Measurements from ENCODE around the gene SYNPO2.
A peak's percentile ranks its signal among the peaks of the same experiment; 100 is the strongest.

SYNPO2 gene

GRCh38 chr4:118935819-118936218, 47.2 kb downstream of the SYNPO2 start:
- DNase-seq, result no peak

DNA sequence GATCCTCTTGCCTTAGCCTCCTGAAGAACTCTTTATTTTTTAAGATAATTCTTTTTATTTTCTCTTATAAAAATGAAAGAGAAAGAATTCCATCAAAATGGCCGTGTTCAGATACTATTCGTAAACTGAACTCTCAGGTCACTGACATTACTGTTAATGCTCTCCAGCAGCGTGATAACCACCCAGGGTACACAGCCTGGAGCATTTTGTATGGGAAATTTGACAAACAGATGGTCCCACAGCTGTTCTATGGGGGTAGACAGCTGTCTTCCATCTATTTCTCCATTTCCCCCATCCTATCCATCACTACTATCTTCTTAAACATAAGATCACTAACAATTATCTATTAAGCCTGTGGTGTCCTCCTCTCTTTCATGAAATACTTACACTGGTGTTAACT, 47.8 kb downstream of the SYNPO2 start:
- DNase-seq, result no peak

- DNase-seq, result no peak
Measured at GRCh38 chr4:118939169-118939783, 50.6 kb downstream of the SYNPO2 start.

DNA sequence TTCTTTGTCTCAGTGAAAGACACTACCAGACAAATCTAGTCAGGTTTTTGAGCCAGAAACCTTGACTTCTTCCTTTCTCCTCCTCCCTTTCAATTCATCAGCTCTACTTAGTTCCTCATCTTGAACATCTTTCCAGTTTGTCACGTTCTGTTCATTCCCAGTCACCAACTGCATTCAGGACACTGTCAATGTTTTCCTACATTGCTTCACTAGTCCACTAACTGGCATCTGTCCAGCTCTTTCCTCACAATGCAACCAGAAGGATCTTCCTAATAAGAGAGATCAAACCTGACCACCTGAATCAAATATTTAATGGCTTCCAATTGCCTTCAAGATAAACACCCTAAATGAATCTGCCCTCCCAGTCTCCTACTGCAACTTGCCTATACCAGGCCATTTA, 52.5 kb downstream of the SYNPO2 start:
- DNase-seq, result no peak

DNA sequence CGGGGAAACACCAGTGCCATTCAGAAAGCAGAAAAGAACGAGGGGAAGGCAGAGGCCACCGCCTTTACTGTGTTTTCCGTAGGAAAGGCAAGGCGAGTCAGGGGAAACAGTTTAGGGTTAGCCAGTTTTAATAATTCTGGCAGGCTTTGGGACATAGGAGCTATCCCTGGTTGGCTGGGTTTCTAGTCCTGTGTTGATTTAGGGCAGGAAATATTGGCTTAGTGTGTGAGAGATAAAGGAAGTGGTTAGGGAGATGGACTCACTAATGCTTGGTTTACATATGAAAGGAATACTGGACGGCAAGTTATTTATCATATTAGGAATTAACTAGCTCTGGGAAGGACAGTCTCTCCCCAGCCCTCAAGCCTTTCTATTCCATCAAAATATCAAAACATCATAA, 53.1 kb downstream of the SYNPO2 start:
- no peak for DNase-seq

- no peak for DNase-seq
Measured at GRCh38 chr4:118942465-118942864, 53.8 kb downstream of the SYNPO2 start.

- no peak for DNase-seq
Measured at GRCh38 chr4:118947095-118947494, 58.4 kb downstream of the SYNPO2 start.

DNA sequence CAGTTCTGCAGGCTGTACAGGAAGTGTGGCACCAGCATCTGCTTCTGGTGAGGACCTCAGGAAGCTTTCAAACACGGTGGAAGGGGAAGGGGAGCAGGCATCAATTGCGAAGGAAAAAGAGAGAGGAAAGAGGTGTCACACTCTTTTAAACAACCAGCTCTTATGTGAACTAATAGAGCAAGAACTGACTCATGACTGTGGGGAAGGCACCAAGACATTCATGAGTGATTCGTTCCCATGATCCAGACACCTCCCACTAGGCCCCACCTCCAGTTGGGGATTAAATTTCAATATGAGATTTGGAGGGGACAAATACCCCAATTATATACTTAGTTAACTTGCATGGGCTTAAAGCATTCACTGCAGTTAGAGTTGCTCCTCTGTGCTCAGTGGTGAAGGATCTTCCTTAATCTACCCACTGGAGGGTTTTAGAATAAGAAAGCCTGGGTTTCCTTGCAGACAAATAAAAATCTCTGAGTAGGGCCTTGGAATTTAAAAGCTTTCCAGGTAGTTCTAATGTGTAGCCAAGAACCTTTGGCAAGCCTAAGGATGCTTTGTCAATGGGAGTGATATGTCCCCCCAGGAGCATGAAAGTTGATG, 60.0 kb downstream of the SYNPO2 start:
- DNase-seq, result no peak

- DNase-seq, result no peak
Measured at GRCh38 chr4:118950224-118950623, 61.6 kb downstream of the SYNPO2 start.

DNA sequence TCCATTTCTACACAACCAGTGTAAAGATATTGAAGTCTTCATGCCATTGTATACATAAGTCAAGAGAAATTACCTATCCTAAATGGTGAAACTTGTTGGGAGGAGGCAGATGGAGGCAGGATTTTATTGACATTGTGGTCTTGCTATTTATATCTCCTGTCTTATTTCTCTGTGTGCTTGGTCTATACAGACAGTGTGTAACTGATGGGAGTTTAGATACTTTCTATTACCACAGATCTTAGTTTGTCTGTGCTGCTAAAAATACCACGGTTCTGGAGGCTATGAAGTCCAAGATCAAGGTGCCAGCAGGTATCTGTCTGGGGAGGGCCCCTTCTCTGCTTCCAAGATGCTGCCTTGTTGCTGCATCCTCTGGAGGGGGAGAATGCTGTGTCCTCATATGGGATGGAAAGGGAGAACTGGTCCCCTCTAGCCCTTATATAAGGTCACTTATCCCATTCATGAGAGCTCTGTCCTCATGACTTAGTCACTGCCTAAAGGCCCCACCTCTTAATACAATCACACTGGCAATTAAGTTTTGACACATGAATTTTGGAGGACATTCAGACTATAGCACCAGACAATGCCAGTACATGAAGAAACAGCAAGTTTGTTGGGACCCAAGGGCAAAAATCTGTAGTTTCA, 62.4 kb downstream of the SYNPO2 start:
- DNase-seq, result no peak

DNA sequence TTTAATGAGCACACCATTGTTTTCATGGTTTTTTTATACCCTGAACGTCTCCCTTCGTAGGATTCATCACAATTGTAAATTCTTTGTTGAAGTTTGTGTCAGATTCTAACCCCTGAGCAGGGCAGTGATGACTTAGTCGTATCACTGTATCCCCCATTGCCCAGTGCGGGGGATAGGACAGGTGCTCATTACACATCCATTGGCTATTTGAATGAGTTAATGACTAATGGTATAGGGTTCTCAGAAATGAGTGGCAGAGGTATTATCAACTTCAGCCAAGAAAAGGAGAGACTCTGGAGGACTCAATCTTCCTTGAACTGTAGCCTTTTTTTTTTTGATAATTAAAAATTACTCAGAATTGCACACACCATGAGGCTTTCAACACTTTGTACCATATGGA, 64.6 kb downstream of the SYNPO2 start:
- DNase-seq, result no peak

DNA sequence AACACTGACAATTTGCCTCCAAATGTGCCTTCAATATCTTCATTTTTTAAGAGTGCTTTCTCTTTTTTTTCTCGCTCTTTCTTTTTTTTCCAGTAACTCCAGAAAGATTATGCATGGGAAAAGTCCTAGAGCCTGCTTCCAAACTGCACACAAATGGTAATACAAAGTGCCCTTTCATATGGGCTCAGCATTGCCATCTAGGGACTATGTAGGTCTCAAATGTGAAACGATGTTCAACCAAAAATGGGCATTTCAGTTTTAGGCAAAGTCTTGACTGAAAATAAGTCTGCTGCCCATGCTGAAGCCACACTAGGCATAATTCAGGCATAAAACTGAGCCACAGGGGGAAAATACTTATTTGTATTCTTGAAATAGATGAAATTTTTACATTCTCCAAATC, 65.6 kb downstream of the SYNPO2 start:
- DNase-seq, result no peak

GRCh38 chr4:118955515-118955914, 66.9 kb downstream of the SYNPO2 start:
- DNase-seq, result no peak

GRCh38 chr4:118957722-118958445, 69.2 kb downstream of the SYNPO2 start:
- peak; percentile 1 for DNase-seq

DNA sequence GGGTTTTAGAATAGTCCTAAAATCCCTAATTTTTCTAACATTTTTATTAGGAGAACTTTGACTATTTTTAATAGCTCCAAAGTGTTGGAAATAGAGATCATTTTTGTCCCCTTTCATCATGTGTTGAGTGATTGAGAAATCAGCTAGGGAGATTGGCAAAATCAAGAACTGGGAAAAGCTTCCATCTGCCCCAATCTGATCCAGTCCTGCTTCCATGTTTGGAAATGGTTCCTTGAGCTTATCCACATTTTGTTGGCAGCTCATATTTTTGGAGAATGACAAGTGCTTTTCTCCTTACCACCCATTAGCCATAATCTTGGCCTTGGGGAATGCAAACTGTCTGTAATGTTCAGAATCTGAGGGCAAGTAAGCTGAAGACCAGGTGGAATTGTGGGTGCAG, 73.9 kb downstream of the SYNPO2 start:
- no peak for DNase-seq

GRCh38 chr4:118964891-118965411, 76.3 kb downstream of the SYNPO2 start:
- no peak for DNase-seq

DNA sequence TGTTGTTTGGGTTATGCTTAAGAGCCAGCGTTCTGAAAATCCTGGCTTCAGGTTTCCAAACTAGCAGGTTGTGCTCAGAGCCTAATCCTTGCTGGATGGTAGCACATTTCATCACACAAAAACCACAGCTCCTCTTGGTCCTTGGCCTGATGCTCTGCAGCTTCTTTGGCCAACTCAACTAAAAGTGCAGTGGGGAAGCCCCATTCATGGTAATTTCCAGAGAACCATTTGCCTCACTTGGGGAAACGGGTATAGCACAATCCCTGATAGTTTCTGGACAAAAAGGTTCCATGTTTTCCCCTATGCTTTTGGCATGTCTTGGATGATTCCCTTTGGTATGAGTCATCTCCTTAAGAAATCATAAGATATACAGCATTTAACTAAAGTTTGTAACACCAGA, 78.7 kb downstream of the SYNPO2 start:
- no peak for DNase-seq

DNA sequence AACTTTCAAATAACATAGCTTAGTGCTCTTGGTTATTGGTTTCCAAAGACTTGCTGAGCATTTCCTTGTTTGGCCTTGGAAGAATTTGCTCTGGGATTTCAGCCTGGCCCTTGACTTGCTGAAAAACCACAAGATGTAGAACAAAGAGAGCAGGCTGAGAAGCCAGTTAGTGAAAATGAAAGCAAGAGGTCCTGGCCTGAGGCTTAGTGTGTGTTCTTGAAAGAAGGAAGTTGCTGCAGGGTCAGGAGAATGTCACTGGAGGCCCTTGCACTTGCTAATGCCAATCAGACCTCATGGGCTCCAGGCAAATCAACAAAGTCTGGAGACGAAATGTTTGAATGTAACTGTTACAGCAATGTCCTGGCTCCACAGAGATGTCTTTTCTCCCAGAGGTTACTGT, 79.4 kb downstream of the SYNPO2 start:
- peak; percentile 38 for DNase-seq

GRCh38 chr4:118968813-118969212, 80.2 kb downstream of the SYNPO2 start:
- no peak for DNase-seq

DNA sequence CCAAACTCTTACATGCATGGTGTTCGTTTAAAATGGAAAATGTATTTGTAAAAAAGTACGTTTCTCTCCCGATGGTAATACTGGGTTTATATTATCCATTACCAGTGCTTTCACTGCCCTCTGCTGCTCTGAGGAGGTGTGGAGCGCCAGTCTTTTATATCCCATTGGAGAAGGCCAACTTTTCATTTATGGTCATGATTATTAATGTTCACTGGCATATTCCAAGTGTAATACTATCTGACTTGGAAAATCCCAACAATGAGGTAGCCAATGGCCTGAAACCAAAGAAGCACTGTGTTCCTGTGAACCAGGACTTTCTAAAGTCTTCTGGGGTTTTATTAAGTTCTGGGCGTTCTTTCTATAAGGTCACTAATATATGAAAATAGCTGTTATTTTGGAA, 80.7 kb downstream of the SYNPO2 start:
- no peak for DNase-seq

DNA sequence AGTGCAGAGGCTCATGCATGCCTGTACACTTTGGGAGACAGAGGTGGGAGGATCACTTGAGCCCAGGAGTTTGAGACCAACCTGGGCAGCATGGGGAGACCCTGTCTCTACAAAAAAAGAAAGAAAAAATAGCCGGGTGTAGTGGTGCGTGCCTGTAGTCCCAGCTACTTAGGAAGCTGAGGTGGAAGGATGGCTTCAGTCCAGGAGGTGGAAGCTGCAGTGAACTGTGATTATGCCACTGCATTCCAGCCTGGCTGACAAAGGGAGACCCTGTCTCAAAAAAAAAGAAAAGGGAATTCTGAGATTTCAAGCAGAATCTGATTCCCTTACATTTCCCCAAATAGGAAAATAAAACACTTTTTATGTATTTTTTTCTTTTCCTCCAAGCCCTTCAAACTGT, 83.5 kb downstream of the SYNPO2 start:
- no peak for DNase-seq

- DNase-seq, result no peak
Measured at GRCh38 chr4:118973295-118973694, 84.6 kb downstream of the SYNPO2 start.

DNA sequence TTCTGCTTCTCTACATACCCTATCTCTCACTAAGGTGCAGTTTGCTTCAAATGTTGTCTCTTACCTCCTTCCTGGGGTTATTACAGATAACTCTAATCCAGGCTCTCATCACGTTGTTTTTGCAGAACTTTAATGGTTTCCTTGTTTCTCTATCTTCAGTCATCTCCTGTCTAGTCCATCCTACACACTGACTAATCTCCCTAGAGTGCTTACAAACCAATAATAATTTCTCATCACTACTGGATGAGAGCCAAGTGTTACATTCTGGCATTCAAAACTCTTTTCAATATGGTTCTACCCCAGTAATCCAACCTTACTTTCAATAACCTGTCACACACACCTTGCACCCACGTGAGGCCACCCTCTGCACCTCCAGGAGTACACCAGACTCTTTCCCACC, 86.1 kb downstream of the SYNPO2 start:
- DNase-seq, result no peak
